CD14-positive monocyte (primary cell): ENCODE results near the gene THAP3. TPM values are rescaled to one million over a fixed set of nuclear protein-coding genes. Genes with fewer than 3 reads are reported as not detected.
"Not testable (repeated sequence)": the region's sequence is repeated elsewhere in the genome, so short reads cannot be mapped to it uniquely, and the experiment has no call there.

Source experiments
- DNase-seq, 3 donors: peaks; one replicate each; pipeline ENCODE4 v3.0.0-alpha.2; 2011 to 2022
- H2AFZ ChIP-seq: 2 replicates; pipeline ENCODE4 v1.6.0; 2012; ENCODE audit warnings: mild to moderate bottlenecking, low read depth, low read length, inconsistent platforms; ENCODE audit not compliant: insufficient read depth, poor library complexity, severe bottlenecking
- H3K27ac ChIP-seq, 2 donors: 1 replicate in 1 of 2; 2 replicates in 1 of 2; pipeline ENCODE4 v1.5.1; 2012 to 2013; ENCODE audit warnings: low read length in 2 of 2, control low read depth in 1 of 2, inconsistent platforms in 1 of 2, low read depth in 1 of 2, mild to moderate bottlenecking in 1 of 2
- H3K27me3 ChIP-seq, 2 donors: one replicate each; pipeline versions ENCODE4 v1.6.0 to v1.6.1; 2011 to 2013; ENCODE audit warnings: low read length in 2 of 2; ENCODE audit not compliant: control insufficient read depth in 2 of 2, insufficient read depth in 2 of 2
- H3K36me3 ChIP-seq, 2 donors: replicated peaks in 1 of 2; 1 replicate in 1 of 2; 2 replicates in 1 of 2; pipeline versions ENCODE4 v1.5.1 to v1.6.1; 2012 to 2013; ENCODE audit warnings: low read length in 2 of 2, control low read depth in 1 of 2, inconsistent platforms in 1 of 2, mild to moderate bottlenecking in 1 of 2; ENCODE audit not compliant: insufficient read depth in 2 of 2, control insufficient read depth in 1 of 2
- H3K4me1 ChIP-seq, 2 donors: 1 replicate in 1 of 2; 2 replicates in 1 of 2; pipeline versions ENCODE4 v1.5.1 to v1.6.1; 2012 to 2013; ENCODE audit warnings: low read length in 2 of 2, control low read depth in 1 of 2, inconsistent platforms in 1 of 2, mild to moderate bottlenecking in 1 of 2, moderate library complexity in 1 of 2; ENCODE audit not compliant: insufficient read depth in 2 of 2, control insufficient read depth in 1 of 2
- H3K4me2 ChIP-seq: replicated peaks from 2 replicates; pipeline ENCODE3; 2012; ENCODE audit warnings: low read length, moderate library complexity, mild to moderate bottlenecking; ENCODE audit not compliant: poor library complexity, severe bottlenecking; ENCODE audit errors: extremely low read depth
- H3K4me3 ChIP-seq, 3 experiments: fragments of 200-600 bp in 1 of 3; sonication (generic) in 1 of 3; replicated peaks in 1 of 3; 1 replicate in 2 of 3; 2 replicates in 1 of 3; pipeline ENCODE4 v1.5.1; 2011 to 2013; ENCODE audit warnings: low read length in 3 of 3, mild to moderate bottlenecking in 3 of 3, control low read depth in 2 of 3, low read depth in 2 of 3, inconsistent platforms in 1 of 3, moderate library complexity in 1 of 3
- H3K79me2 ChIP-seq: 2 replicates; pipeline ENCODE4 v1.6.0; 2012; ENCODE audit warnings: mild to moderate bottlenecking, control low read depth, inconsistent platforms, low read length, moderate library complexity; ENCODE audit not compliant: insufficient read depth
- H3K9ac ChIP-seq: 2 replicates; pipeline ENCODE4 v1.6.0; 2017; ENCODE audit warnings: low read length, mild to moderate bottlenecking; ENCODE audit not compliant: insufficient read depth, poor library complexity, severe bottlenecking
- H3K9me3 ChIP-seq, 2 donors: replicated peaks in 1 of 2; 1 replicate in 1 of 2; 2 replicates in 1 of 2; pipeline versions ENCODE4 v1.5.1 to v1.6.1; 2012 to 2013; ENCODE audit warnings: low read length in 2 of 2, control low read depth in 1 of 2; ENCODE audit not compliant: control insufficient read depth in 1 of 2, insufficient read depth in 1 of 2
- H4K20me1 ChIP-seq: 2 replicates; pipeline ENCODE4 v1.6.0; 2012; ENCODE audit warnings: mild to moderate bottlenecking, low read length, control low read depth, moderate library complexity; ENCODE audit not compliant: insufficient read depth
- H3K27ac Mint-ChIP-seq, 7 donors: one replicate each; pipeline ENCODE4 v1.8.0; 2020; ENCODE audit warnings: mild to moderate bottlenecking in 7 of 7, mixed read lengths in 7 of 7, moderate library complexity in 6 of 7, inconsistent platforms in 2 of 7
- H3K27me3 Mint-ChIP-seq, 3 donors: one replicate each; pipeline ENCODE4 v1.8.0; 2021 to 2022; ENCODE audit warnings: low read depth in 3 of 3, mild to moderate bottlenecking in 3 of 3, mixed read lengths in 3 of 3, moderate library complexity in 3 of 3, inconsistent platforms in 1 of 3
- H3K36me3 Mint-ChIP-seq, 2 donors: one replicate each; pipeline ENCODE4 v1.8.0; 2020; ENCODE audit warnings: mixed read lengths in 2 of 2, inconsistent platforms in 1 of 2, mild to moderate bottlenecking in 1 of 2
- H3K4me1 Mint-ChIP-seq: one replicate; pipeline ENCODE4 v1.8.0; 2020; ENCODE audit warnings: mild to moderate bottlenecking, mixed read lengths
- H3K4me3 Mint-ChIP-seq, 2 donors: one replicate each; pipeline ENCODE4 v1.8.0; 2020; ENCODE audit warnings: mild to moderate bottlenecking in 2 of 2, mixed read lengths in 2 of 2, moderate library complexity in 1 of 2
- H3K9me3 Mint-ChIP-seq, 7 donors: one replicate each; pipeline ENCODE4 v1.8.0; 2020 to 2022; ENCODE audit warnings: mixed read lengths in 7 of 7, mild to moderate bottlenecking in 6 of 7, moderate library complexity in 6 of 7, inconsistent platforms in 2 of 7
- CTCF ChIP-seq: fragments of 200-600 bp; IDR thresholded peaks from one replicate; pipeline ENCODE4 v1.8.0; 2022; ENCODE audit warnings: antibody characterized with exemption, mild to moderate bottlenecking
- WGBS: methylation state at CpG from one replicate; pipeline ENCODE4 v1.1.5; 2013; ENCODE audit warnings: missing lambda C conversion rate; ENCODE audit not compliant: insufficient coverage; 5-methylcytosine and 5-hydroxymethylcytosine counted together
- intact Hi-C, 2 donors: fragments of 100-400 bp; cut with micrococcal nuclease; formaldehyde crosslinking; loops; one replicate each; pipeline versions ENCODE4 v1.15.0 to v1.15.1; 2023
- polyA plus RNA-seq, 3 donors: library from polyadenylated mRNA; depleted of rRNA in 1 of 3; unstranded in 2 of 3; stranded (reverse) in 1 of 3; fragments of 300-500 nt in 2 of 3; fragments of >200 nt in 1 of 3; fragmentation: Illumina TruSeq in 2 of 3; gene quantifications; 1 replicate in 2 of 3; 2 replicates in 1 of 3; pipeline ENCODE4 v1.2.3, GENCODE V29; 2012 to 2021

The THAP3 gene
- polyA plus RNA-seq, 3 donors = 10.3 to 12.8 (median 10.3) TPM

- H3K4me3 Mint-ChIP-seq = no peak overlapping the region
- H3K27ac Mint-ChIP-seq = peak overlapping the region in 2 of 7 donors; percentile 25 to 52
- Histone ChIP-seq H4K20me1 (no peaks in the 10 kb centered on the region), H3K79me2 (no peaks in the 10 kb centered on the region), H3K27ac (no peak overlapping the region), H3K9me3 (no peaks in the 10 kb centered on the region), H3K4me2 (no peak overlapping the region), H3K9ac (no peak overlapping the region), H2AFZ (no peak overlapping the region), H3K27me3 (no peaks in the 10 kb centered on the region), H3K36me3 (peaks cover 74 to 97% of the 10 kb centered on the region in 2 donors), H3K4me1 (no peaks in the 10 kb centered on the region), H3K4me3 (no peak overlapping the region)
- 93% methylated on average over 13 of the region's 16 CpGs for WGBS
- no peak for TF ChIP-seq CTCF
- intact Hi-C loops = no loop called here
- peaks cover 0 to 3% (median 0%) of the 10 kb centered on the region in 3 donors for H3K27me3 Mint-ChIP-seq
- DNase-seq = no peak
- H3K36me3 Mint-ChIP-seq = peaks cover 81 to 95% of the 10 kb centered on the region in 2 donors
- H3K4me1 Mint-ChIP-seq = no peaks in the 10 kb centered on the region
- no peaks in the 10 kb centered on the region for H3K9me3 Mint-ChIP-seq
Measured at GRCh38 chr1:6635910-6636760, 11.5 kb downstream of the THAP3 start.

- H3K79me2 ChIP-seq, intact Hi-C loops, H3K27me3 ChIP-seq, H3K4me3 Mint-ChIP-seq, H3K4me2 ChIP-seq, H3K9me3 Mint-ChIP-seq, H3K4me1 Mint-ChIP-seq, H3K27ac ChIP-seq, H3K4me1 ChIP-seq, DNase-seq, H4K20me1 ChIP-seq, H3K4me3 ChIP-seq, H3K9me3 ChIP-seq, H2AFZ ChIP-seq, H3K27me3 Mint-ChIP-seq, H3K9ac ChIP-seq: not testable (repeated sequence)
- H3K36me3 ChIP-seq = peaks cover 77 to 94% of the 10 kb centered on the region in 2 donors
- Mint-ChIP-seq H3K36me3 (peaks cover 84 to 95% of the 10 kb centered on the region in 2 donors), H3K27ac (peak overlapping the region in 1 of 7 donors; percentile 30)
- WGBS = 96% methylated on average over 4 of the region's 6 CpGs
Measured at GRCh38 chr1:6636778-6637177, 12.1 kb downstream of the THAP3 start.
